NCI-H446 treated with DMSO at 0.1 percent for 48 hours (cell line): ENCODE measurements around the gene CST3.

ENCODE experiments used
- DNase-seq: peaks from one replicate; lab custom pipeline; 2025; lab: John Stamatoyannopoulos, UW

Gene CST3

DNA sequence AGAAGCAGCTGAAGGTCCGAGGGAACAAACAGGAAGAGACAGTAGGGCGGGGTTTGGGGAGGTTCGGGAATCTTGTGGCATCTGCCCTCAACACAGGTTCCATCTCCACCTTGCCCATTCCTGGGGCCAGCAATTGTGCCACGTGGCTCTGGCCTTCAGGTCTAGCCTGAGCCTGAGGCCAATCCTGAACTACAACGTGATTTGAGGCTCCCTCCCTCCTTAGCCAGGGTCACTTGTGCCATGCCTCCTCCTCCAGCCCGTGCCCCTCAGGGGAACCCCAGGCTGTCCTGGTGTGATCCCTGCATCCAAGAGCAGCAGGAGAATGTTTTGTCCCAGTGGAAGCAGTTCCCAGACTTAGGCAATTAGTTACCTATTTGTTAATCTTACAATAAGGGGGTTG, 35.1 kb downstream of the CST3 start:
- no peak for DNase-seq

- DNase-seq, result no peak
Observed at GRCh38 chr20:23602241-23602640, 35.5 kb downstream of the CST3 start.

GRCh38 chr20:23601715-23602114, 36.0 kb downstream of the CST3 start:
- no peak for DNase-seq

- no peak for DNase-seq
Observed at GRCh38 chr20:23598481-23598880, 39.3 kb downstream of the CST3 start.

- no peak for DNase-seq
Observed at GRCh38 chr20:23596579-23597250, 41.0 kb downstream of the CST3 start.

GRCh38 chr20:23595941-23596340, 41.8 kb downstream of the CST3 start:
- DNase-seq, result no peak

DNA sequence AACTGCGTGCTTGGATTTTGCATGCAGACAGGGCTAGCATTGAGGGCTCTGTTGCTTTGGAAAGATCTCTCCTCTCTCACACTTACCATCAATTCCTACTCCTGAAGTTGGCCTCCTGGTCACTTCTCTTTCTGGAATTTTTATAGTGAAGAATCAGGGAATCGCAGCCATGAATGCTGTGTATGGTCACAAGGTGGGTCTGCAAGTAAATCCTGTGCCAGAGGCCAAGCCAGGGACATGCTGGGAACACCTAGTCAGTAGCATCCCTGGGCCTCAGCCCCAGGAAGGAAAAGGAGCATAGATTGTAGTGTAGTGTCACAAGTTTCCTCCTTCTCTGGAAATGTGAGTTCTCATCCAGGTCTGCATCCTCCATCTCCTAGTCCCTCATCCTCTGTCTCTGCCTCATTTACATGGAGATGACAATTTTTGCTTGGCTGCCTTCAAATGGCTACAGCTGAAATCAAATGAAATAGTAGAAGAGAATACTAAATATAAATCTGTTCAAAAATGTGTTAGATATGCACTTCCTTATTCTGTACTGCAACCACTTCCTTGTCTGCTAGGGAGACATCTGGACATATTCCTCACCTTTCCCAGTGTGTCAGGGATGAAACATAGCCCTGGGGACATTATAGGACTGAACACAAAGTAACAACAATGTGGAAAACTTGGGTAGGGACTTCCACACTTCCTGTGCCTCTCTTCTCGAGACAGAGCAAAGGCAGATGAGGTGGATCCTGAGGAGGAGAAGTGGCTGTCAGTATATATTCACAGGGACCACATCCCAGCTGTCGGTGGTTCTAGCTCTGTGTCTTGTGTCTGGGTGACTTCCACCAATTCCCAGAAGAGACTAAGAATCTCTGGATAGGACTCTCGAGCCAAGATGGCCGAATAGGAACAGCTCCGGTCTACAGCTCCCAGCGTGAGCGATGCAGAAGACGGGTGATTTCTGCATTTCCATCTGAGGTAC, 49.0 kb downstream of the CST3 start:
- DNase-seq, result no peak

DNA sequence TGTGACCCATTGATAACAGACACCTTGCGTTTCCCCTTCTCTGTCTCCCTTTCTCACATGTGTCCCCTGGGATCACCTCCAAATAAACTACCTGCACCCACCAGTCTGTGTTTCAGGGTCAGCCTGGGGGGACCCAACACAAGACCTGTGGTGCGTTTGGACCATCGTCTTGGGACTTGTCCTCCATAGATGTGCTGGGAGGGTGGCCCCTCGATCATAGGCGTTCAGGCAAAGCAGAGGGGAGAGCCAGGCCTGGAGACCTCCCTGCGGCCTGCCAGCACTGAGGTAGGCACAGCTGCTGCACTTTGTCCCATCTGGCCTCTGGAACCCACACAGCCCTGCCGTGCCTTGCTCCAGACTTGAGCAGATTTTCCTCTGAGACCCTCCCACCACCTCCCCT, 50.1 kb downstream of the CST3 start:
- no peak for DNase-seq

- DNase-seq, result no peak
Observed at GRCh38 chr20:23586735-23587525, 50.8 kb downstream of the CST3 start.

GRCh38 chr20:23585808-23586734, 51.7 kb downstream of the CST3 start:
- no peak for DNase-seq

DNA sequence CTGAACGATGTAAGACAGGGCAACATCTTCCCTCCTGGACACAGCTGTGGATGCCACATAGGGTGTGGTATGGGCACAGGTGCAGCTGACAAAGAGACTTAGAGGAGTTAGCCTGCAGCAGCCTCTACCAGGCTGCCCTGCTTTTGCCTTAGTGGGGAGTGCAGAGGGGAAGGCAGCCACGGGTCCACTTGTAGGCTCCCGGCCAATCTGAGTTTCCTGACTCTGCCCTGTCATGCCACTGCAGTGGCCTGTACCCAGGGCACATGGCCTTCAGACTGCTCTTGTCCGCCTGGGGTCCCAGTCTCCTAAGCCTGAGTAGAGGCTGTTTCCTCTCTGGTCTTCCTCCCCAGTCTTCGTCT, 52.3 kb downstream of the CST3 start:
- no peak for DNase-seq

DNA sequence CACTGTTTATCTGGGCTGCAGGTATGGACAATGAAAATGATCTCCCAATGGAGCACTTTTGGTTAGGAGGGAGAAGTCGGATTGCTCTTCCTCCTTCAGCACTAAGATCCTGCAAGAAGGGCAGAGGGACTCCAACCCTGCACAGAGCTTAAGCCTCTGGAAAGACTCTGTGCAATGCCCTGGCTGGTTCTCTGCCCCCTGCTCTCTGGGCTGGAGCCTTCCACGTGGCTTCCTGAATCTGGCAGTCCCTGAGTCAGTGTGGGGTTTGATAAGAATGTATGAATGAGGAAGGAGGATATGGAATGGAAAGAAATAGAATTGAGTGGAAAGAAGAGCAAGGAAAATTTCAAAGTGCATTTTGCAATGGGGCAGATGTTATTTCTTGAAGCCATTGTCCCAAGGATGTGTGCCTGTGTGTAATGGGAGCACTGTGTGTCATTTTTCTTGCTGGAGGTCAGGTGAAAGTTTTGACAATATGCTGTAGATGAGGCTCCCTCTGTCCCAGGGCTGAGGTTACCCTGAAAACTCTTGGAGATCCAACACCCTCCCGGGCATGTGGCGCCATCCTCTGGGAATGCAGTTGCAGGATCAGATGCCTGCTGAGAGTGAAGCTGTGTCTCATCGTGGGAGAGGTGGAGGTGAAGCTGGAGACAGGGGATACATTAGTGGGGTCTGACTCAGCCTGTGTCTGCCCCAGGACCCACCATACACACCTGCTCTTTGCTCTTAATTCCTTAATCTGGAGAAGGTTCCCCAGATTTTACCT, 53.1 kb downstream of the CST3 start:
- DNase-seq, result no peak
